GM21381 (cell line): ENCODE measurements around the gene MYLK4.

Experiments used
- ATAC-seq: cut with Tn5 transposase; IDR thresholded peaks from one replicate; pipeline ENCODE4 v1.9.1; 2021; ENCODE audit warnings: mild to moderate bottlenecking, moderate library complexity; ENCODE audit not compliant: unreplicated experiment

MYLK4 gene

GRCh38 chr6:2710412-2710811, 40.3 kb downstream of the MYLK4 start:
- ATAC-seq = no peak

DNA sequence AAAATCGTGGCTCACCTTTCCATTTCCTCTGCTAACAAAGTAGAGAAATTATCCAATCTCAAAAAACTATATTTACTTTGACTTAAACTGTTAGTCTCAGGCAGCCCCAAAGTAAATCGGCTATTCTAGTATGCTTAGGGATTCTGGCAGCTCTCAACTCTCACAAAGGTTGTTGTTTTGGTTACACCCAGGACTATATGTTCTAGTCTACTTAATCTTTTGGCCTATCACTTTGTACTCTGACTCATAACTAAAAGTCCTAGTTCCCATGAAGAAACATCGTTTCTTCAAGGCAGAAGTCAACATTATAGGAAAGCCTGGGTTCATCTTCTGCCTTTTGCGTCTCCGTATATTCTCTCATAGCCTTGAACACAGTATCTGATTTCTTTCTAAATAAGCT, 42.3 kb downstream of the MYLK4 start:
- no peak for ATAC-seq

DNA sequence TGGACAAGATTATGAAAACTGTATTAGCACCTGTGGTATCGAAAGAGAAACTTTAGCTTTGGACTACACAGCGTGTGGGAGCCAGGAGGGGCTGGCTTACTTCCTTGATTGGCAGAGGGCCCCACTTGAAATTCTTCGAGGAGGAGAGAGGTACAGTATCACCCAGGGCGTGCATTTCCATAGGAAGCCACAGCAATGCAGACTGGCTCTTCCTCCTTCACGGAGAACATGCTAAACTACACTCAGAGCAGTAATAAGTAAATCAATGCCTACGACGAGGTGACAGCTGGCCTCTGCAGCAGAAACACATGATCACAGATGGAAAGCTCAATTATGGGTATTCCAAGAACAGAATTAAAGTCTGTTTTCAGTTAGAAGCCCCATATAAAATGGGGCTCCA, 44.2 kb downstream of the MYLK4 start:
- ATAC-seq = no peak

DNA sequence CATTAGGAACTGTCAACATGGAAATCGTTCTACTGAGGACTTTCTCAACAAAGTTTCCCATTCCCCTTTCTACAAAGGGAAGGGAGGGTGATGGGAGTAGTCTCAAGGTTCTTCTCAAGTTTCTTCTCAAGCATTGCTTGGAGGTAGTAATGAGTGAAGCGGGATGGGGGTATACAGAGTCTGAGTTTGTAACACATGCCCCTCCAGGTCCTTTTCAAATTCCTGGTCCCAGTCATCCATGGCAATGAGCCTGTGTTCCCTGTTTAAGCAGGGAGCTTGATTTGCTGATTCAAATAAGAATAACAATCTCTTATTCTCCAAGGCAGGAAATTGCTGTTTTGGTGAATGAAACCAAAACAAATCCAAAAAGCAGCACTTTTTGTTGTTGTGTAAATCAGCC, 45.5 kb downstream of the MYLK4 start:
- no peak for ATAC-seq

DNA sequence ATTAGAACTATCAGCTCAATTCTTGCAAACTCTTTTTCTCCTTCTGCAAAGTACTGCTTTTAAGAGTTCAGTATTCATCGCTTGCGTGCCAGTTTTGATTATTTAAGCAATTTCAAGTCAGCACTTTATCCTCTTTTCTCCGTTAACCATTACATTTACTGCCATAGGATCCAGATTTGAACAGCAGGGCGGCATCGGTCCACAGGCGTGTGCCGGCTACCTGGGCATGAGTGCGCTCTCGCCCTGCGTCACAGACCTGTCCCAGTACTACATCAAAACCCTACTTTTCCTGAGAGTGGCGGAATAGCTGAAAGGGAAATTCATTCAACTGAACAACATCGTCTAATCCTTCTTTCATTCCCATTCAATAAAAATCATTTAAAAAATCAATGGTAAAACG, 53.4 kb downstream of the MYLK4 start:
- no peak for ATAC-seq

GRCh38 chr6:2695454-2696095, 55.1 kb downstream of the MYLK4 start:
- no peak for ATAC-seq

DNA sequence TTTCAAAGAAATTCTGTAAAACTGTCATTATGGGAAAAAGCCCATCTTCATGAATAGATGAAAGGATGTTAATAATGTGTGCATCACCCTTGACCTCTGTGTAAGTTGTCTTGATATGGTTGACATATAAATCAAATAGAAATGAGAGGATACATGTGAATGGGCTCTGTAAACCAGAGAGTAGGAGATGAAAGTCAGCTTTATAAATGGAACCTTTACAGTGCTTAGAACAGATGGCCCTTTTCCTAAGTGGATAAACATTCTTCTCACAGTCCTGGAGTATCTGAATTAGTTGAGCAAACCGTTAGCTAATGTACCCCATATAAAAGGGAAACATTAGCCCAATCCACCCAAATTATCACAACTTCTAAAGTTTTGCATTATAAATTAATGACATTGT, 57.5 kb downstream of the MYLK4 start:
- no peak for ATAC-seq

DNA sequence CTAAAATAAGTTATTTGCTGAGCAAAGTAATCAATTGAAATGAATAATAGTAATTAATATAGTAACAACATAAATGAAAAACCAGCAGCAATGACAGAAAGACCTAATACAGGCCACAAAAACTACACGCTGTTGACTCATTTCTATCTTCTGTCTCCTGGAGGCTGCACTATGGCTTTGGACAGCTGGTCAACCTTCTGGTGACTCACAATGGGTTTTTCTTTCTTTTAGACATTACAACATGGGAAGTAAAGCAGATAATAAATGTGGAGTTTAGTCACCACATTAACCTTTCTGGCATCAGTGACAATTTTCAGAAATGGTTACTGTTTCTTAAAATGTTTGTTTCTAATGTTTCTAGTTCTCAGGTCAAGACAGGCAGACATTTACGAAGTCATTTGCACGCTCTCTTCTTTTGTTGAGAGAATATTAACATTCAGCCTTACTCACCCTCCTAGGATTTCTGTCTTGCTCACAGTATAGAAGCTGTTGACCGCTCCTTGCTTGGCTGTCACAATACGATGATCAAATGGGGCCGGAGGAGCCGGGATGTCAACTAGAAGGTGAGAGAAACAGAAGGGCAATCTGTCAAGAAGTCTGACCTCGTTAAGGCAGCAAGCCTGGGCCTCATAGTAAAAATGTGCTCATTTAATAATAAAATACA, 62.2 kb downstream of the MYLK4 start:
- ATAC-seq = no peak

GRCh38 chr6:2687456-2687855, 63.3 kb downstream of the MYLK4 start:
- no peak for ATAC-seq

GRCh38 chr6:2686515-2686914, 64.2 kb downstream of the MYLK4 start:
- no peak for ATAC-seq

DNA sequence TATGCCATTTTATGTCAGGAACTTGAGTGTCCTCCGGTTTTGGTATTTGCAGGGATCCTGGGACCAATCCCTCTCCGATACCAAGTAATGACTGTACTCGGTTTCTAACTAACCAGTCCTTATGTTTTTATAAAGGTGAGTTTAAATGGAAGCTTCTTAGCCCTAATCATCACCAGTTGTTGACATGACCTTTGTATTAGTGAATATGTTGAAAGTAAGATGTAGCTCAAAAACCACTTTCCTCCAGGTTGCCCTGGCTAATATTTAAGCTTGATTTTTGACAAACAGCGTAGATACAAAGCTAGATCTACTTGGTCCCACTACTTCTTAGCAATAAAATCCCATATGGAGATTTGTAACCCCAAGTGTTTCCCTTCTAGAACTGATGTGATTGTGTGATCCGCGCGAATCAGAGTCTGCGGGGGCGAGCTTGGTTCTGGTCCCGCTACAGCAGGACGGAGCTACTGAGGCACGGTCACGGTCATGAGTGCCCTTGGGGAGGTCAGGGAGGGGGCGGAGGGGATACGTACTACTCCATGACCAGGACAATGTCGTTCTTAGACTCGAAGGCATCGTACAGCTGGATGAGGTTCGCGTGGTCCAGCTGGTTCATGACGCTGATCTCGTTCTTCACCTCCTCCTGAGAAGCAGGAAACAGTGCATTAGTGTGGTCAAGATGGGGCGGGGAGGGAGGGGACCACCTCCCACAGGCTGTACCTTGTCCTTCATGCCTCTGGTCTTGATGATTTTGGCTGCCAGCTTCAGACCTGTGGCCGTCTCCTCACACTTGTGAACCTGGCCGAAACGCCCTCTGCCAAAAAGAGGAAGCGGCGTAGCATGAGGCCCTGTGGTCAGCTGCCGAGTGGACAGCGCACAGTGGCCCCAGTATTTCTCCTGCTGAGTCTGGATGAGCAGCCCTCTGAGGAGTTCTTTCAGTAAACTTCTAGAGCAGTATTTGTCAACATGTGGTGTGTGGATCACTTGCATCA, 65.7 kb downstream of the MYLK4 start:
- ATAC-seq = no peak

GRCh38 chr6:2684103-2684749, 66.5 kb downstream of the MYLK4 start:
- ATAC-seq = no peak

DNA sequence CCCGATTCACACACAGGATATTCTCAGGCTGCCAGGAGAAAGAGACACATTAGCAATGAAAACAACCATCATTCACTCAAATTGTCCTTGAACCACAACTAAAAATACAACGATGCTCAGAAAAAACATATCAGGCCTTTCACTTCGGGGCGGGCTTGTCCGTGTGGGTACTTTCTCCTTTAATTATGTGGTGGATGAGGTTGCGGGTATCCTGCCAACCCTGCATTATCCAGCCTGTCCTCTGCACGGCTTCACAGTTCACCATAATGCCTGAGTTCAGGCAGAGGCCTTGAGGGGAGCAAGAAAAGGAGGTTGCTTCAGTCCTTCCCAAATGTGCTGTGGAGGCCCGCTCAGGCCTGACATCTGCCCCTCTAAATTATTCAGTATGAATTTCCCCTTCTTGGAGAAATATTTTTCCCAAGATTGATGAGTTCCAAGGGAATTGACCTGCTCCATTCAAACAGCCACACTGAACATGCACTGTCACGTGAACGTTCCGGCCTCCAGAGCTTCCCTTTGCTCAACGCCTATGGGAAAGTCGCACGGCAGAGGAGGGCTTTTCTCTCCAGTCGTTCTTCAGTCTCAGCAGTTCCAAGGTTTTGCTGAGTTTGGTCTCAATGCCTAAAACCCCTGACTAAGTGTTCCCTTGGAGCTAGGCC, 70.3 kb downstream of the MYLK4 start:
- no peak for ATAC-seq

GRCh38 chr6:2677080-2677593, 73.6 kb downstream of the MYLK4 start:
- no peak for ATAC-seq

DNA sequence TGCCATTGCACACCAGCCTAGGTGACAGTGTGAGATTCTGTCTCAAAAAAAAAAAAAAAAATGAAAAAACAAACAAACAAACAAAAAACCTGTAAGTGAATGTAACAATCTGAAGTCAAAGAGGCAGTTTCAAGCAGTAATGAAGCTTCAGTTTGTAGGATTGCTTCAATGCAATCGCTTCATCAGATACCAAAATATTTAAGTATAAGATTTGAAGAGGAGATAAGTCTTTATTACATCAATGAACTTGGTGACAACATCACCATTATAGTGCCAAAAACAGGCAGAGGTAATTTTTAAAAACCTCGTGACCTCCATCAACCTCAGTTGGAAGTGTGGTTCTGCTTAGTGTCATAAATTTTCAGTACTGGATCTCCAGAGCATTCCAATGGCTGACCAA, 74.7 kb downstream of the MYLK4 start:
- ATAC-seq = no peak

DNA sequence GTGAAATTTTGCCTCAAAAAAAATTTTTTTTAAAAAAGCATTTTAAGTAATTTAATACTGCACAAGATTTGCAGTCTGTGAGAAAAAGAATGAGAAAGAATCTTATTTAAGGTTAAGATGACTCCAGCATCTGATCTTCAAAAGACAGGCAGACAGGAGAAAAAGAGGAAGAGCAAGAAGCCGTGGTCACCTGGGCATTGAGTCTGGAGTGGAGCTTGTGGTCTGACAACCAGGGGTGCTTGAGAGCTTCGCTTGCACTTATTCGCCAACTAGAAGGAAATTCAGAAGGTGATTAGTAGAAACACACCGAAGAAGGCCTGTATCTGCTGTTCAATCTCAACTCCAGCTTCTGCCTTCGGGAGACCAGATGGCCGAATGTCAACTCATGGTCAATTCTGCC, 75.9 kb downstream of the MYLK4 start:
- ATAC-seq = no peak

- no peak for ATAC-seq
Measured at GRCh38 chr6:2669067-2669700, 81.5 kb downstream of the MYLK4 start.

DNA sequence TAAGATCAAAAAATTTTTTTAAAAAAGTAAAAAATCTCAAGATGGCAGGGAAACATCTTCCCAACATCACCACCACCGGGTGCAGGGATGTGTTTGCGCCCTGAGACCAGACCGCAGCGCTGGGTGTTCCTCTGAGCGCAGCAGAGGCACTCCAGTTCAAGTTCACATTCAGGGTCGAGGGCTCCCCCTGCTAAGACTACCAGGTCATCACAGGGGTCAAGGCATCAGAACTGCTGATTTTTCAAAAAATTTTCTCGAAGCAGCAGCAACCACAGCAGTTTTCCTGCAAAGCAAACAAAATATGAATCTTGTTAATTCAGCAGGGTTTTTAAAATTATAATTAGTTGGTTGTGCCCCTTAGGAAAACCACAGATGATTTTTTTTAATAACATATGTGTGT, 83.1 kb downstream of the MYLK4 start:
- no peak for ATAC-seq

DNA sequence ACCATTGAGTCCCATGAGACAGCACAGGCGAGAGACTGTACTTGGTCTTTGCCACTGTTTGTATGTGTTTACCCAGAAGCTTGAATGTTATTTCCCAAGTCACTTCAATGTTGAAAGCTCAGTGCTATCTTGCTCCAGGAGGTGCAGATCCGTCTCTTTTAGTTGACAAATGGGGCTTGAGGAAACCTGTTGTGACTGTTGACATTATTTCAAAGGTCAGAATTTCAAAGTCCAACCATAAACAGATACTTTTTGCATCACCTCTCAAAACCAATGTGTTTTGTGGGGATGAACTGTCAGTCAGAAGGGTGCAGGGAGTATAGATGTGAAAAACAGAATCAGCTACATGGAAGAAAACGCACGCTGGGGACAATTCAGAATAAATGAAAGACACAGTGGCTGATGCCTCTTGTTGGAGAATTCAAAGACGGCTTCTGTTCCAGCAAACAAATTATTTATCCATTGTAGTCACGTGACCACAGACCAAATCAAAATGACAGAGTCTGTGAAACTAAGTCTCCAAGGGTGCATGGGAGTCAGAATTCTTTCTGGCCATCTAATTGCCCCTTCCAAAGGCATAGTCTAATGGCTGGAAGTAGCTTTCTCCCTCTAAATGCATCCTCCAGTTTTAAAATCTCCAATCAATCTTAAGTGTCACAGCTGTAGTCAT, 83.7 kb downstream of the MYLK4 start:
- no peak for ATAC-seq
